Measurements from ENCODE around the gene CYSTM1. TPM values are rescaled to one million over a fixed set of nuclear protein-coding genes. Genes with fewer than 3 reads are reported as not detected.

The CYSTM1 gene
- total and polyA plus RNA-seq, 10 donors, result 25.8 to 78.3 (median 38.3) TPM

DNA sequence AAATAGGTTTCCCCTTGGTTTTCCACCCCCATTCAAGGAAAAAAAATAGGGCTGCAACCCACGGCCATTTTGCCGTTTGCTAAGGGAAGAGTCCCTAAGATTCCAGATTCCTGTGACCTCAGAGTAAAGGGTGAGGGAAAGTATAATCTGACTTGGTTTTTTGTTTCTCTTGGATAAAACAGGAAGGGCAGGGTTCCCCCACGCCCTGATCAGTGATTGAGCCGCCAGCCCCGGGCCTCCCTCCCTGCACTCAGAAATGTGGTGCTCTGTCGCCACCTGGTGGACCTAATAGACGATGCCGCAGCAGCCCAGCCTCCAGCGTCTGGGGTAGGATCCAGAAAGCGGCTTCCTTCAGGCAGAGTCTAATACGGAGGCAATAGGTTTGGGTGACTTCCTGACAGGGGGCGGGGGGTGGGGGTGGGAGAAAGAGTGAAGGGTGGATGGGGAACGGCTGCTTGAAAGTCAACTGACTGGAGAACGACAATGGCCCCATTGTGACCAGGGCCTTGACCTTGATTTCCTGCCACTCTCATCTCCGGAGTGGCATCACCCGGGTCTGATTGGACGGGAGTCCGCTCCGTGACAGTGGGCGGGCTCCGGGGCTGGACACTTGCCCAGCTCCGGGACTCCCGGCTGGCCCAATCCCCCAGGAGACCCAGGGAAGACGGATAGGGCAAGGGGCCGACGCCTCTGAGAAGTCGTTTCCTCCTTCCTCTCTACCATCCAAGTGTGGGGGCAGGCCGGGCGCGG lies 17.8 kb upstream of the CYSTM1 start:
- Histone ChIP-seq H3K36me3 (no peaks in the 10 kb centered on the region), H3K27me3 (replicated peaks in 1 of 7) (no peaks in the 10 kb centered on the region), H3K27ac (peak overlapping the region in 6 of 8 donors; percentile 32 to 69 (median 44)), H3K9me3 (no peaks in the 10 kb centered on the region), H3K4me1 (peaks cover 0 to 32% (median 13%) of the 10 kb centered on the region in 6 donors), H3K4me3 (peak overlapping the region in 5 of 8 donors; percentile 15 to 61 (median 28))
- 3 to 7% (median 4%) methylated on average over 20 to 30 of the region's 30 CpGs for WGBS, 5 donors
- peak; percentile 96 for DNase-seq
- no peak for TF ChIP-seq POLR2A (IDR thresholded peaks at IDR 0.05)
- TF ChIP-seq, protein P1, sequence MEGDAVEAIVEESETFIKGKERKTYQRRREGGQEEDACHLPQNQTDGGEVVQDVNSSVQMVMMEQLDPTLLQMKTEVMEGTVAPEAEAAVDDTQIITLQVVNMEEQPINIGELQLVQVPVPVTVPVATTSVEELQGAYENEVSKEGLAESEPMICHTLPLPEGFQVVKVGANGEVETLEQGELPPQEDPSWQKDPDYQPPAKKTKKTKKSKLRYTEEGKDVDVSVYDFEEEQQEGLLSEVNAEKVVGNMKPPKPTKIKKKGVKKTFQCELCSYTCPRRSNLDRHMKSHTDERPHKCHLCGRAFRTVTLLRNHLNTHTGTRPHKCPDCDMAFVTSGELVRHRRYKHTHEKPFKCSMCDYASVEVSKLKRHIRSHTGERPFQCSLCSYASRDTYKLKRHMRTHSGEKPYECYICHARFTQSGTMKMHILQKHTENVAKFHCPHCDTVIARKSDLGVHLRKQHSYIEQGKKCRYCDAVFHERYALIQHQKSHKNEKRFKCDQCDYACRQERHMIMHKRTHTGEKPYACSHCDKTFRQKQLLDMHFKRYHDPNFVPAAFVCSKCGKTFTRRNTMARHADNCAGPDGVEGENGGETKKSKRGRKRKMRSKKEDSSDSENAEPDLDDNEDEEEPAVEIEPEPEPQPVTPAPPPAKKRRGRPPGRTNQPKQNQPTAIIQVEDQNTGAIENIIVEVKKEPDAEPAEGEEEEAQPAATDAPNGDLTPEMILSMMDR (IDR thresholded peaks at IDR 0.05 in 8 of 11, conservative IDR thresholded peaks at IDR 0.05 in 3 of 11), result peak; percentile 84 to 97 (median 93)
- TF ChIP-seq POLR2AphosphoS5 (IDR thresholded peaks at IDR 0.05), result peak; percentile 51 to 69 (median 62)
- intact Hi-C loops (cut with DNase I; ENCODE audit: low total_unique reads), result loop anchor here (2.0 kb wide), 1 partner anchor 88 kb away; no protein-coding TSS in a partner anchor

DNA sequence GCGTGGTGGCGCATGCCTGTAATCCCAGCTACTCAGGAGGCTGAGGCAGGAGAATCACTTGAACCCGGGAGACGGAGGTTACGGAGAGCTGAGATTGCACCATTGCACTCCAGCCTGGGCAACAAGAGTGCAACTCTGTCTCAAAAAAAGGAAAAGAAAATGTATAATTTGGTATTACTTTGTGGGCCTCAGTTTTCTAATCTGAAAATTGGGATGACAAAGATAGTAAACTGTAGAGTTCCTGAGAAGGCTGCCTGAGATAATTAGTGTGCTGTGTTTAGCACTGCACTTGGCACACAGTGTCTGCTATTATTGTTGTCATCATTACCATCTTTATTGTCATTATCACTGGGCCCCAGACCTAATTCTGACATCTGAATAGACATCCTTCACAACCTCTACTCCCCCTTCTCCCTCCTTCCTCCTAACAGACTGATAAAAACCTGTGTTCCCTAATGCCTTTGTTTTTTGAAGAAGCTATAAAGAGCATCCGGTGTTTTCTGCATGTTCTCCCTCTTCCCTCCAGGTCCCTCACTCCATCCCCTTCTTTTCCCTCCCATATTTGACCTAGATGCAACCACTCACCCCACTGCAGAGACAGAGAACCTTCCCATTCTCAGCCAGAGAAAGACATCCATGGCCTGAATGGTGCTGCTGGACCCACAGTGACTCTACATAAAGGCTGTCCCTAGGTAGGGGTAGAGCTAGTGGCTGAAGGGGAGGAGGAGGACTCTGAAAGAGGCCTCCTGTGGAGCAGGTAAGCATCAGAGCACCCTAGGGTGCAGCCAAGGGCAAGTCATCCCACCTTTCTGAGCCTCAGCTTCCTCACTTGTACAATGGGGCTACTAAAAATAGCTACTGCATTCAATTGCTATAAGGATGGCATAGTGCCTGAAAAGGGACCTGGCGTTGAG lies 15.7 kb upstream of the CYSTM1 start:
- Histone ChIP-seq H3K4me3 (no peak overlapping the region), H3K27ac (no peak overlapping the region), H3K36me3 (no peaks in the 10 kb centered on the region), H3K9me3 (no peaks in the 10 kb centered on the region), H3K27me3 (replicated peaks in 1 of 7) (no peaks in the 10 kb centered on the region), H3K4me1 (peaks cover 0 to 18% (median 13%) of the 10 kb centered on the region in 6 donors)
- no peak for TF ChIP-seq POLR2A (IDR thresholded peaks at IDR 0.05)
- TF ChIP-seq, protein P1 (IDR thresholded peaks at IDR 0.05 in 8 of 11, conservative IDR thresholded peaks at IDR 0.05 in 3 of 11), result no peak
- no peak for TF ChIP-seq POLR2AphosphoS5 (IDR thresholded peaks at IDR 0.05)
- DNase-seq, result no peak
- 77 to 89% (median 85%) methylated on average over 7 of the region's 7 CpGs for WGBS, 5 donors
- intact Hi-C loops (cut with DNase I; ENCODE audit: low total_unique reads), result no loop called here

DNA sequence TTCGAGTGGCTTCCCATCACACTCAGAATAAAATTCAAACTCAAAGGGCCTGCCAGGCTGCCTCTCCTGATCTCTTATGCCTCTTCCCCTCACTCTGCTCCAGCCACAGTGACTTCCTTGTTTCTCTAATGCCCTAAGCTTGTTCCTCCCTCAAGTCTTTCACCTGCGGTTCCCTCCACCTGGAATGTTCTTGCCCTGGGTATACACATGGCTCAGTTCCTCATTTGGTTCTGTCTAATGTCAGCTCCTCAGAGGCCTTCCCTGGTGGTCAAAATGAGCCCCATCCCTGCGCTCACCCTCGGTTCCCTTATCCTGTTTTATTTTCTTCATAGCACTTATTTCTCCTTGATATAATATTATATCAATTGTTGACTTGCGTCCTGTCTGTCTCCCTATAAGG lies 12.7 kb upstream of the CYSTM1 start:
- Histone ChIP-seq H3K36me3 (no peaks in the 10 kb centered on the region), H3K27ac (no peak overlapping the region), H3K9me3 (no peaks in the 10 kb centered on the region), H3K27me3 (replicated peaks in 1 of 7) (no peaks in the 10 kb centered on the region), H3K4me1 (peaks cover 0 to 25% (median 10%) of the 10 kb centered on the region in 6 donors), H3K4me3 (no peak overlapping the region)
- DNase-seq, result no peak
- 81 to 88% (median 86%) methylated on average over 5 of the region's 5 CpGs for WGBS, 5 donors
- intact Hi-C loops (cut with DNase I; ENCODE audit: low total_unique reads), result no loop called here
- TF ChIP-seq POLR2AphosphoS5 (IDR thresholded peaks at IDR 0.05) (no peak), POLR2A (IDR thresholded peaks at IDR 0.05) (no peak)
- TF ChIP-seq, protein P1 (IDR thresholded peaks at IDR 0.05 in 8 of 11, conservative IDR thresholded peaks at IDR 0.05 in 3 of 11), result no peak
